ENCODE results near the gene CHTOP. TPM values are rescaled to one million over a fixed set of nuclear protein-coding genes. Genes with fewer than 3 reads are reported as not detected.

CHTOP gene
- total RNA-seq, 2 experiments from 2014 or later, result 70.9 to 107 TPM

GRCh38 chr1:153688736-153689328, 55.0 kb downstream of the CHTOP start:
- no peak overlapping the region for H3K4me3 ChIP-seq (ENCODE audit: low read depth, low read length, poor library complexity, severe bottlenecking)
- no peaks in the 10 kb centered on the region for H3K9me2 ChIP-seq (ENCODE audit: insufficient read depth, low read length)
- ChIA-PET CTCF (ENCODE audit: unreplicated experiment) (interaction anchor here (0.6 to 0.8 kb wide), 3 partner anchors 17 to 74 kb away, joined by 3 read pairs; no protein-coding TSS in a partner anchor), POLR2A (interaction anchor here (0.5 kb wide), 1 partner anchor 114 kb away, joined by 3 read pairs; no protein-coding TSS in a partner anchor)
- no peak overlapping the region for H2AFZ ChIP-seq (ENCODE audit: low read length)
- no peaks in the 10 kb centered on the region for H3K79me2 ChIP-seq (ENCODE audit: insufficient read depth, low read depth, low read length)
- no TSS peak for BruUV-seq (replicated peaks)
- H3K36me3 ChIP-seq (ENCODE audit: insufficient read depth, low read length), result no peaks in the 10 kb centered on the region
- H3K9me3 ChIP-seq (ENCODE audit: low read length), result no peaks in the 10 kb centered on the region
- intact Hi-C loops (cut with micrococcal nuclease; ENCODE audit: unreplicated experiment), result no loop called here
- no peak overlapping the region for H3K27ac ChIP-seq (ENCODE audit: low read depth, low read length, poor library complexity, severe bottlenecking)
- no peak for TF ChIP-seq CTCF (conservative IDR thresholded peaks at IDR 0.05; ENCODE audit: low read length)
- TF ChIP-seq EZH2phosphoT487 (IDR thresholded peaks at IDR 0.05; ENCODE audit: borderline replicate concordance, low read depth, low read length), result no peak
- DNase-seq (ENCODE audit: low spot score), result no peak
- H3K4me1 ChIP-seq (ENCODE audit: insufficient read depth, low read length, poor library complexity, severe bottlenecking), result peaks cover 17% of the 10 kb centered on the region
- H4K20me1 ChIP-seq (ENCODE audit: insufficient read depth, low read length), result no peaks in the 10 kb centered on the region
- H3K4me2 ChIP-seq (ENCODE audit: low read length), result no peak overlapping the region

GRCh38 chr1:153693466-153693865, 59.6 kb downstream of the CHTOP start:
- Histone ChIP-seq H3K9me3 (ENCODE audit: low read length) (no peaks in the 10 kb centered on the region), H3K79me2 (ENCODE audit: insufficient read depth, low read depth, low read length) (no peaks in the 10 kb centered on the region), H3K4me3 (ENCODE audit: low read depth, low read length, poor library complexity, severe bottlenecking) (no peak overlapping the region), H2AFZ (ENCODE audit: low read length) (no peak overlapping the region), H3K9me2 (ENCODE audit: insufficient read depth, low read length) (no peaks in the 10 kb centered on the region), H3K27ac (ENCODE audit: low read depth, low read length, poor library complexity, severe bottlenecking) (no peak overlapping the region), H3K4me2 (ENCODE audit: low read length) (no peak overlapping the region), H3K4me1 (ENCODE audit: insufficient read depth, low read length, poor library complexity, severe bottlenecking) (peaks cover 15% of the 10 kb centered on the region), H4K20me1 (ENCODE audit: insufficient read depth, low read length) (no peaks in the 10 kb centered on the region), H3K36me3 (ENCODE audit: insufficient read depth, low read length) (no peaks in the 10 kb centered on the region)
- BruUV-seq (replicated peaks), result no TSS peak
- no peak for TF ChIP-seq EZH2phosphoT487 (IDR thresholded peaks at IDR 0.05; ENCODE audit: borderline replicate concordance, low read depth, low read length)
- no peak for TF ChIP-seq CTCF (conservative IDR thresholded peaks at IDR 0.05; ENCODE audit: low read length)
- POLR2A ChIA-PET, result no interaction called here
- CTCF ChIA-PET (ENCODE audit: unreplicated experiment), result no interaction called here
- intact Hi-C loops (cut with micrococcal nuclease; ENCODE audit: unreplicated experiment), result no loop called here
- DNase-seq (ENCODE audit: low spot score), result no peak

Small RNAs within 50 kb of the gene (microRNA-seq; reads per million reads assigned to microRNA genes)
- not detected for gene MIR8083 (ENCODE audit: borderline replicate concordance)

Small RNAs within 50 kb of the gene (small RNA-seq; reads per million reads assigned to genes)
- not detected for gene MIR8083

Other genes starting within 250 kb of the CHTOP start
- gene S100A8, start 243.0 kb upstream of the CHTOP start, total RNA-seq (2014; rRNA removed; shearing (Covaris generic)), result not detected in 2 replicates
- gene S100A8, start 243.0 kb upstream of the CHTOP start, total RNA-seq (2022), result not detected in 2 replicates
- not detected in 2 replicates for gene S100A7A, start 217.5 kb upstream of the CHTOP start, total RNA-seq (2014; rRNA removed; shearing (Covaris generic))
- gene S100A7A, start 217.5 kb upstream of the CHTOP start, total RNA-seq (2022), result not detected in 2 replicates
- not detected in 2 replicates for gene S100A7, start 173.4 kb upstream of the CHTOP start, total RNA-seq (2014; rRNA removed; shearing (Covaris generic))
- not detected in 2 replicates for gene S100A7, start 173.4 kb upstream of the CHTOP start, total RNA-seq (2022)
- not detected in 2 replicates for gene S100A6, start 98.1 kb upstream of the CHTOP start, total RNA-seq (2014; rRNA removed; shearing (Covaris generic))
- not detected in 2 replicates for gene S100A6, start 98.1 kb upstream of the CHTOP start, total RNA-seq (2022)
- gene S100A5, start 93.1 kb upstream of the CHTOP start, total RNA-seq (2014; rRNA removed; shearing (Covaris generic)), result not detected in 2 replicates
- gene S100A5, start 93.1 kb upstream of the CHTOP start, total RNA-seq (2022), result not detected in 2 replicates
- gene S100A4, start 88.3 kb upstream of the CHTOP start, total RNA-seq (2014; rRNA removed; shearing (Covaris generic)), result 1.6 and 3.6 TPM in 2 replicates
- gene S100A4, start 88.3 kb upstream of the CHTOP start, total RNA-seq (2022), result 0.53 and 1.9 TPM in 2 replicates
- not detected in 2 replicates for gene S100A3, start 84.8 kb upstream of the CHTOP start, total RNA-seq (2014; rRNA removed; shearing (Covaris generic))
- not detected in 2 replicates for gene S100A3, start 84.8 kb upstream of the CHTOP start, total RNA-seq (2022)
- gene S100A2, start 68.2 kb upstream of the CHTOP start, total RNA-seq (2014; rRNA removed; shearing (Covaris generic)), result not detected in 2 replicates
- 1.4 TPM in 1 of 2 replicates, not detected in the other for gene S100A2, start 68.2 kb upstream of the CHTOP start, total RNA-seq (2022)
- gene S100A16, start 20.9 kb upstream of the CHTOP start, total RNA-seq (2014; rRNA removed; shearing (Covaris generic)), result not detected in 2 replicates
- 0.33 TPM in 1 of 2 replicates, not detected in the other for gene S100A16, start 20.9 kb upstream of the CHTOP start, total RNA-seq (2022)
- gene S100A14, start 17.7 kb upstream of the CHTOP start, total RNA-seq (2014; rRNA removed; shearing (Covaris generic)), result not detected in 2 replicates
- not detected in 2 replicates for gene S100A14, start 17.7 kb upstream of the CHTOP start, total RNA-seq (2022)
- gene S100A13, start 6.6 kb upstream of the CHTOP start, total RNA-seq (2014; rRNA removed; shearing (Covaris generic)), result 2.7 and 4.8 TPM in 2 replicates
- 6.9 and 10.3 TPM in 2 replicates for gene S100A13, start 6.6 kb upstream of the CHTOP start, total RNA-seq (2022)
- gene S100A1, start 5.6 kb upstream of the CHTOP start, total RNA-seq (2014; rRNA removed; shearing (Covaris generic)), result not detected in 2 replicates
- not detected in 2 replicates for gene S100A1, start 5.6 kb upstream of the CHTOP start, total RNA-seq (2022)
- 33.2 and 44.5 TPM in 2 replicates for gene SNAPIN, start 24.6 kb downstream of the CHTOP start, total RNA-seq (2014; rRNA removed; shearing (Covaris generic))
- gene SNAPIN, start 24.6 kb downstream of the CHTOP start, total RNA-seq (2022), result 31.1 and 33.7 TPM in 2 replicates
- gene ILF2, start 36.9 kb downstream of the CHTOP start, total RNA-seq (2014; rRNA removed; shearing (Covaris generic)), result 287 and 300 TPM in 2 replicates
- gene ILF2, start 36.9 kb downstream of the CHTOP start, total RNA-seq (2022), result 319 and 334 TPM in 2 replicates
- 0.03 TPM in 1 of 2 replicates, not detected in the other for gene NPR1, start 44.6 kb downstream of the CHTOP start, total RNA-seq (2014; rRNA removed; shearing (Covaris generic))
- gene NPR1, start 44.6 kb downstream of the CHTOP start, total RNA-seq (2022), result not detected in 2 replicates
- gene INTS3, start 94.0 kb downstream of the CHTOP start, total RNA-seq (2014; rRNA removed; shearing (Covaris generic)), result 31.6 and 33.5 TPM in 2 replicates
- 65.8 and 67.3 TPM in 2 replicates for gene INTS3, start 94.0 kb downstream of the CHTOP start, total RNA-seq (2022)
- 3.3 and 4.5 TPM in 2 replicates for gene SLC27A3, start 141.3 kb downstream of the CHTOP start, total RNA-seq (2014; rRNA removed; shearing (Covaris generic))
- gene SLC27A3, start 141.3 kb downstream of the CHTOP start, total RNA-seq (2022), result 7.7 and 10.2 TPM in 2 replicates

Data from OCI-LY7 (cell line).